SK-N-SH treated with all-trans-retinoic acid at 6 μM for 48 hours (cell line): ENCODE data around the gene LRRC19.

Source experiments
- ATAC-seq: fragments of 200-7000 bp; cut with Tn5 transposase; 3 replicates; pipeline ENCODE4 v1.9.1; 2020; ENCODE audit warnings: mild to moderate bottlenecking, moderate library complexity
- ARNTL ChIP-seq: fragments of 450-650 bp; formaldehyde crosslinking; IDR thresholded peaks from 2 replicates; pipeline ENCODE4 v1.5.0; 2020; ENCODE audit warnings: low read depth, mild to moderate bottlenecking, moderate library complexity, borderline replicate concordance
- BACH2 ChIP-seq: fragments of 250-450 bp; sonication (Bioruptor Pico); IDR thresholded peaks from 2 replicates; pipeline ENCODE4 v1.9.0; 2021; ENCODE audit warnings: mild to moderate bottlenecking, borderline replicate concordance
- CREB5 ChIP-seq: fragments of 250-450 bp; sonication (Bioruptor Pico); IDR thresholded peaks from 2 replicates; pipeline ENCODE4 v1.5.1; 2020; ENCODE audit warnings: low read depth, mild to moderate bottlenecking, moderate library complexity
- CSDC2 ChIP-seq: fragments of 250-450 bp; sonication (Bioruptor Pico); IDR thresholded peaks from 2 replicates; pipeline ENCODE4 v1.5.0; 2020; ENCODE audit warnings: mild to moderate bottlenecking, moderate library complexity
- CSRNP3 ChIP-seq: fragments of 250-450 bp; sonication (Bioruptor Pico); IDR thresholded peaks from 2 replicates; pipeline ENCODE4 v1.5.1; 2021; ENCODE audit warnings: mild to moderate bottlenecking, moderate library complexity
- ESRRG ChIP-seq: fragments of 250-450 bp; sonication (Bioruptor Pico); IDR thresholded peaks from 2 replicates; pipeline ENCODE4 v1.6.1; 2021; ENCODE audit warnings: mild to moderate bottlenecking
- GLIS3 ChIP-seq: fragments of 250-450 bp; sonication (Bioruptor Pico); IDR thresholded peaks from 2 replicates; pipeline ENCODE4 v1.5.0; 2020; ENCODE audit warnings: mild to moderate bottlenecking, moderate library complexity
- ISL1 ChIP-seq: fragments of 250-450 bp; sonication (Bioruptor Pico); IDR thresholded peaks from 2 replicates; pipeline ENCODE4 v2.1.2; 2022; ENCODE audit warnings: mild to moderate bottlenecking, moderate library complexity
- OSR1 ChIP-seq: fragments of 250-450 bp; sonication (Bioruptor Pico); IDR thresholded peaks from 2 replicates; pipeline ENCODE4 v1.8.0; 2022; ENCODE audit warnings: moderate library complexity, mild to moderate bottlenecking, inconsistent platforms
- POU6F1 ChIP-seq: fragments of 250-450 bp; sonication (Bioruptor Pico); IDR thresholded peaks from 2 replicates; pipeline ENCODE4 v1.8.0; 2021; ENCODE audit warnings: low read depth, mild to moderate bottlenecking, moderate library complexity, borderline replicate concordance
- PPARA ChIP-seq: fragments of 250-450 bp; sonication (Bioruptor Pico); IDR thresholded peaks from 2 replicates; pipeline ENCODE4 v1.5.0; 2020; ENCODE audit warnings: mild to moderate bottlenecking, borderline replicate concordance
- SNAI2 ChIP-seq: fragments of 250-450 bp; sonication (Bioruptor Pico); IDR thresholded peaks from 2 replicates; pipeline ENCODE4 v1.5.0; 2020; ENCODE audit warnings: mild to moderate bottlenecking, moderate library complexity
- TCF4 ChIP-seq: fragments of 250-450 bp; sonication (Bioruptor Pico); IDR thresholded peaks from 2 replicates; pipeline ENCODE4 v1.8.0; 2021; ENCODE audit warnings: mild to moderate bottlenecking, moderate library complexity, borderline replicate concordance
- TOX ChIP-seq: fragments of 250-450 bp; sonication (Bioruptor Pico); IDR thresholded peaks from 2 replicates; pipeline ENCODE4 v1.8.0; 2021; ENCODE audit warnings: mild to moderate bottlenecking, moderate library complexity, borderline replicate concordance
- ZC3H10 ChIP-seq: fragments of 250-450 bp; sonication (Bioruptor Pico); IDR thresholded peaks from 2 replicates; pipeline ENCODE4 v1.5.1; 2021; ENCODE audit warnings: mild to moderate bottlenecking, moderate library complexity
- ZFP3 ChIP-seq: fragments of 250-450 bp; sonication (Bioruptor Pico); IDR thresholded peaks from 2 replicates; pipeline ENCODE4 v1.5.0; 2020; ENCODE audit warnings: mild to moderate bottlenecking, moderate library complexity
- ZFP30 ChIP-seq: fragments of 450-650 bp; formaldehyde crosslinking; IDR thresholded peaks from 2 replicates; pipeline ENCODE4 v1.5.0; 2022; ENCODE audit warnings: mild to moderate bottlenecking, moderate library complexity
- ZNF565 ChIP-seq: fragments of 450-650 bp; formaldehyde crosslinking; conservative IDR thresholded peaks from 2 replicates; pipeline ENCODE4 v1.5.0; 2020; ENCODE audit warnings: low read depth, mild to moderate bottlenecking, moderate library complexity
- ZNF70 ChIP-seq: fragments of 450-650 bp; formaldehyde crosslinking; IDR thresholded peaks from 2 replicates; pipeline ENCODE4 v1.5.0; 2020; ENCODE audit warnings: mild to moderate bottlenecking, moderate library complexity
- ZNF8 ChIP-seq: fragments of 450-650 bp; formaldehyde crosslinking; IDR thresholded peaks from 2 replicates; pipeline ENCODE4 v1.5.0; 2020; ENCODE audit warnings: mild to moderate bottlenecking, moderate library complexity
- TF ChIP-seq, protein P1 (sequence below): fragments of 250-450 bp; sonication (Bioruptor Pico); IDR thresholded peaks from 2 replicates; pipeline ENCODE4 v1.8.0; 2020; ENCODE audit warnings: mild to moderate bottlenecking, moderate library complexity, borderline replicate concordance
- TF ChIP-seq, protein P2 (sequence below): fragments of 250-450 bp; sonication (Bioruptor Pico); IDR thresholded peaks from 2 replicates; pipeline ENCODE4 v1.5.0; 2020; ENCODE audit warnings: mild to moderate bottlenecking, moderate library complexity

Gene LRRC19

DNA sequence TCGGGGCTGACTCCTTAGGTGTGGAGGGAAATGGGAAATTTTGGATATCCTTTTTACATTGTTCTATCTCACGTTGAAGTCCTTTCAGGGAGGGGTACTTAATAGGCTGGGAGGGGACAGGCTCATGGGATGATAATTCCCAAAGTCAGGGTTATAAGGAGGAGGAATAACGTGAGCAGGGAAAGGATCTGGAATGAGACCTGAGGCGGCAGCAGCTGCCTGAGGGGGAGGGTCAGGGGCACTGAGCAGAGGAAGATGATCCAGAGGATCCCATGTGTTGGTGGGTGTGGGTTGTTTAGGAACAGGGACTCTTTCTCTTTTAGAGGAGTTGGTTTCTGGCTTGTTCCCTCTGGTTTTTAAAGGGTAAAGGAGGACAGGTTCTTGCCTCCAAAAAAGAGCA, 30.5 kb downstream of the LRRC19 start:
- TF ChIP-seq PPARA (CRISPR knock-in tag) (no peak), ISL1 (CRISPR knock-in tag) (no peak), BACH2 (CRISPR knock-in tag) (no peak), OSR1 (CRISPR knock-in tag) (no peak), ESRRG (CRISPR knock-in tag) (no peak), ZFP30 (CRISPR knock-in tag) (no peak), ZFP3 (no peak), TCF4 (CRISPR knock-in tag) (no peak), ZNF565 (CRISPR knock-in tag) (no peak), ZNF8 (CRISPR knock-in tag) (no peak), GLIS3 (CRISPR knock-in tag) (no peak), ZNF70 (CRISPR knock-in tag) (no peak), POU6F1 (CRISPR knock-in tag) (no peak), TOX (CRISPR knock-in tag) (no peak), SNAI2 (no peak), CREB5 (CRISPR knock-in tag) (no peak), CSDC2 (CRISPR knock-in tag) (no peak)
- TF ChIP-seq, protein P1, sequence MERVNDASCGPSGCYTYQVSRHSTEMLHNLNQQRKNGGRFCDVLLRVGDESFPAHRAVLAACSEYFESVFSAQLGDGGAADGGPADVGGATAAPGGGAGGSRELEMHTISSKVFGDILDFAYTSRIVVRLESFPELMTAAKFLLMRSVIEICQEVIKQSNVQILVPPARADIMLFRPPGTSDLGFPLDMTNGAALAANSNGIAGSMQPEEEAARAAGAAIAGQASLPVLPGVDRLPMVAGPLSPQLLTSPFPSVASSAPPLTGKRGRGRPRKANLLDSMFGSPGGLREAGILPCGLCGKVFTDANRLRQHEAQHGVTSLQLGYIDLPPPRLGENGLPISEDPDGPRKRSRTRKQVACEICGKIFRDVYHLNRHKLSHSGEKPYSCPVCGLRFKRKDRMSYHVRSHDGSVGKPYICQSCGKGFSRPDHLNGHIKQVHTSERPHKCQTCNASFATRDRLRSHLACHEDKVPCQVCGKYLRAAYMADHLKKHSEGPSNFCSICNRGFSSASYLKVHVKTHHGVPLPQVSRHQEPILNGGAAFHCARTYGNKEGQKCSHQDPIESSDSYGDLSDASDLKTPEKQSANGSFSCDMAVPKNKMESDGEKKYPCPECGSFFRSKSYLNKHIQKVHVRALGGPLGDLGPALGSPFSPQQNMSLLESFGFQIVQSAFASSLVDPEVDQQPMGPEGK (CRISPR knock-in tag): no peak
- TF ChIP-seq, protein P2, sequence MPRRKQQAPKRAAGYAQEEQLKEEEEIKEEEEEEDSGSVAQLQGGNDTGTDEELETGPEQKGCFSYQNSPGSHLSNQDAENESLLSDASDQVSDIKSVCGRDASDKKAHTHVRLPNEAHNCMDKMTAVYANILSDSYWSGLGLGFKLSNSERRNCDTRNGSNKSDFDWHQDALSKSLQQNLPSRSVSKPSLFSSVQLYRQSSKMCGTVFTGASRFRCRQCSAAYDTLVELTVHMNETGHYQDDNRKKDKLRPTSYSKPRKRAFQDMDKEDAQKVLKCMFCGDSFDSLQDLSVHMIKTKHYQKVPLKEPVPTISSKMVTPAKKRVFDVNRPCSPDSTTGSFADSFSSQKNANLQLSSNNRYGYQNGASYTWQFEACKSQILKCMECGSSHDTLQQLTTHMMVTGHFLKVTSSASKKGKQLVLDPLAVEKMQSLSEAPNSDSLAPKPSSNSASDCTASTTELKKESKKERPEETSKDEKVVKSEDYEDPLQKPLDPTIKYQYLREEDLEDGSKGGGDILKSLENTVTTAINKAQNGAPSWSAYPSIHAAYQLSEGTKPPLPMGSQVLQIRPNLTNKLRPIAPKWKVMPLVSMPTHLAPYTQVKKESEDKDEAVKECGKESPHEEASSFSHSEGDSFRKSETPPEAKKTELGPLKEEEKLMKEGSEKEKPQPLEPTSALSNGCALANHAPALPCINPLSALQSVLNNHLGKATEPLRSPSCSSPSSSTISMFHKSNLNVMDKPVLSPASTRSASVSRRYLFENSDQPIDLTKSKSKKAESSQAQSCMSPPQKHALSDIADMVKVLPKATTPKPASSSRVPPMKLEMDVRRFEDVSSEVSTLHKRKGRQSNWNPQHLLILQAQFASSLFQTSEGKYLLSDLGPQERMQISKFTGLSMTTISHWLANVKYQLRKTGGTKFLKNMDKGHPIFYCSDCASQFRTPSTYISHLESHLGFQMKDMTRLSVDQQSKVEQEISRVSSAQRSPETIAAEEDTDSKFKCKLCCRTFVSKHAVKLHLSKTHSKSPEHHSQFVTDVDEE: no peak
- no peak for ATAC-seq

- no peak for ATAC-seq
- TF ChIP-seq CSRNP3 (CRISPR knock-in tag): no peak
- no peak for TF ChIP-seq ESRRG (CRISPR knock-in tag)
- TF ChIP-seq, protein P2: no peak
- no peak for TF ChIP-seq TCF4 (CRISPR knock-in tag)
- no peak for TF ChIP-seq ZC3H10 (CRISPR knock-in tag)
- no peak for TF ChIP-seq ISL1 (CRISPR knock-in tag)
- TF ChIP-seq, protein P1 (CRISPR knock-in tag): no peak
- TF ChIP-seq ARNTL (CRISPR knock-in tag): no peak
- no peak for TF ChIP-seq ZNF8 (CRISPR knock-in tag)
- TF ChIP-seq TOX (CRISPR knock-in tag): no peak
- no peak for TF ChIP-seq OSR1 (CRISPR knock-in tag)
Measured at GRCh38 chr9:26973989-26974388, 31.5 kb downstream of the LRRC19 start.
